Activated CD8-positive, alpha-beta memory T cell treated with anti-CD3 and anti-CD28 coated beads, Interleukin-2, amount 50 U/mL, for 4 hours (primary cell): ENCODE data around the gene FMN1.

Source experiments
- DNase-seq: peaks from one replicate; pipeline ENCODE4 v3.0.0-alpha.2; 2020

FMN1 gene

GRCh38 chr15:32904448-32904847 is 290.1 kb downstream of the FMN1 start:
- DNase-seq = no peak

GRCh38 chr15:32903591-32904290 is 290.8 kb downstream of the FMN1 start:
- DNase-seq = no peak

- DNase-seq = no peak
These were observed 292.5 kb downstream of the FMN1 start for GRCh38 chr15:32901995-32902394.

- DNase-seq = no peak
These were observed 293.3 kb downstream of the FMN1 start for GRCh38 chr15:32901192-32901591.

GRCh38 chr15:32899126-32899596 is 295.4 kb downstream of the FMN1 start:
- no peak for DNase-seq

- no peak for DNase-seq
These were observed 296.1 kb downstream of the FMN1 start for GRCh38 chr15:32898414-32898813.

- no peak for DNase-seq
These were observed 301.1 kb downstream of the FMN1 start for GRCh38 chr15:32893421-32893820.

- no peak for DNase-seq
These were observed 305.3 kb downstream of the FMN1 start for GRCh38 chr15:32889214-32889613.

- no peak for DNase-seq
These were observed 306.2 kb downstream of the FMN1 start for GRCh38 chr15:32888221-32888761.

- no peak for DNase-seq
These were observed 307.4 kb downstream of the FMN1 start for GRCh38 chr15:32887090-32887489.

GRCh38 chr15:32886459-32886858 is 308.1 kb downstream of the FMN1 start:
- DNase-seq = no peak

- DNase-seq = no peak
These were observed 308.8 kb downstream of the FMN1 start for GRCh38 chr15:32885713-32886112.

GRCh38 chr15:32884146-32884545 is 310.4 kb downstream of the FMN1 start:
- no peak for DNase-seq

- DNase-seq = no peak
These were observed 311.6 kb downstream of the FMN1 start for GRCh38 chr15:32882955-32883354.

GRCh38 chr15:32881528-32881927 is 313.0 kb downstream of the FMN1 start:
- no peak for DNase-seq

GRCh38 chr15:32880642-32881041 is 313.9 kb downstream of the FMN1 start:
- no peak for DNase-seq

- DNase-seq = no peak
These were observed 314.5 kb downstream of the FMN1 start for GRCh38 chr15:32879980-32880379.

GRCh38 chr15:32878869-32879805 is 315.4 kb downstream of the FMN1 start:
- DNase-seq = no peak

- no peak for DNase-seq
These were observed 316.2 kb downstream of the FMN1 start for GRCh38 chr15:32878342-32878741.

- no peak for DNase-seq
These were observed 317.1 kb downstream of the FMN1 start for GRCh38 chr15:32877252-32878019.

GRCh38 chr15:32873284-32874114 is 321.0 kb downstream of the FMN1 start:
- no peak for DNase-seq
